ENCODE data around the gene ELF3.
"Not testable (repeated sequence)": the region's sequence is repeated elsewhere in the genome, so short reads cannot be mapped to it uniquely, and the experiment has no call there.

The ELF3 gene

DNA sequence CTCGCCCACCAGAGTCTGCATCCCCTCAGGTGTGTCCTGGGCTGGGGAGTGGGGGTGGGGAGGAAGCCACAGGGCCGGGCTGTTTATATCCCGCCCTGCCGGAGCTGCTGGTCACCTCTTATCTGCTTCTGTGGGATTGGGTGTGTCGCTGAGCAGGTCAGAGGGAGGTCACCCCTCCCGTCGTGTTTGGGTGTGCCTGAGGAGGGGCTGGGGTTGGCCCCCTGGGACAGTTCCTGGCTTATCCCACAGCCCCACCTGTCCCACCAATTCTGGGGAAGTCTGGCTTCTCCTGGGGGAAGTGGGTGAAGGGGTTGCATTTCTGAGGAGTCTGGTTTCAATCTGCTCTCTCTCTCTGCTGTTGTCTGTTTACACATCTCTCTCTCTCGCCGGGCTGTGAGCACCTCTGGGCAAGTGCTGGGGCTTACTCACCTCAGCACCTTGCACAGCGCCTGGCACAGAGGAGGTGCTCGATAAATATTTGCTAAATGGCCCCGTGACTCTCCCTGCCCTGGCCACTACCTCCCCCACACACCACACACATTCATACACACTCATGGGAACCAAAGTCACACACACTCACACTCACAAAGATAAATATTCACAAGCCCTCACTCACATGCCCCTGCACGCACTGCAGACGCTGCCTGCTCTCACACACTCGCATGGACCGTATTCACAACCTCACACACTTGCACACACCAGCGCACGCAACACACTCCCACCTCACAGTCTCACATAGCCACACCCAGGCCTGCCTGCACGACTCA is 8.3 kb downstream of the ELF3 start:
- TF ChIP-seq, protein P1, sequence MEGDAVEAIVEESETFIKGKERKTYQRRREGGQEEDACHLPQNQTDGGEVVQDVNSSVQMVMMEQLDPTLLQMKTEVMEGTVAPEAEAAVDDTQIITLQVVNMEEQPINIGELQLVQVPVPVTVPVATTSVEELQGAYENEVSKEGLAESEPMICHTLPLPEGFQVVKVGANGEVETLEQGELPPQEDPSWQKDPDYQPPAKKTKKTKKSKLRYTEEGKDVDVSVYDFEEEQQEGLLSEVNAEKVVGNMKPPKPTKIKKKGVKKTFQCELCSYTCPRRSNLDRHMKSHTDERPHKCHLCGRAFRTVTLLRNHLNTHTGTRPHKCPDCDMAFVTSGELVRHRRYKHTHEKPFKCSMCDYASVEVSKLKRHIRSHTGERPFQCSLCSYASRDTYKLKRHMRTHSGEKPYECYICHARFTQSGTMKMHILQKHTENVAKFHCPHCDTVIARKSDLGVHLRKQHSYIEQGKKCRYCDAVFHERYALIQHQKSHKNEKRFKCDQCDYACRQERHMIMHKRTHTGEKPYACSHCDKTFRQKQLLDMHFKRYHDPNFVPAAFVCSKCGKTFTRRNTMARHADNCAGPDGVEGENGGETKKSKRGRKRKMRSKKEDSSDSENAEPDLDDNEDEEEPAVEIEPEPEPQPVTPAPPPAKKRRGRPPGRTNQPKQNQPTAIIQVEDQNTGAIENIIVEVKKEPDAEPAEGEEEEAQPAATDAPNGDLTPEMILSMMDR (conservative IDR thresholded peaks at IDR 0.05; ENCODE audit: control insufficient read depth, insufficient read depth, low read depth, low read length): no peak
- no peak for DNase-seq (ENCODE audit: low read depth)
- H3K4me3 ChIP-seq (ENCODE audit: control insufficient read depth, low read depth, low read length): no peak overlapping the region

DNA sequence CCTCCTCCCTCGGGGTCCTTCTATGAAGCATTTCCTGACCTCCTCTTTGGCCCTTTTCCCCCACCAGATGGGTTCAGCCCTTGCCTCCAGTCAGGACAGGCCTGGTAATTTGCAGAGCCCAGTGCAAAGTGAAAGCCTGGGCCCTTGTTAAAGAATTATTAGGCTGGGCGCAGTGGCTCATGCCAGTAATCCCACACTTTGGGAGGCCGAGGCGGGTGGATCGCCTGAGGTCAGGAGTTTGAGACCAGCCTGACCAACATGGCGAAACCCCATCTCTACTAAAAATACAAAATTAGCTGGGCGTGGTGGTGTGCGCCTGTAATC is 8.8 kb downstream of the ELF3 start:
- not testable (repeated sequence) for H3K4me3 ChIP-seq (ENCODE audit: control insufficient read depth, low read depth, low read length); DNase-seq (ENCODE audit: low read depth)

DNA sequence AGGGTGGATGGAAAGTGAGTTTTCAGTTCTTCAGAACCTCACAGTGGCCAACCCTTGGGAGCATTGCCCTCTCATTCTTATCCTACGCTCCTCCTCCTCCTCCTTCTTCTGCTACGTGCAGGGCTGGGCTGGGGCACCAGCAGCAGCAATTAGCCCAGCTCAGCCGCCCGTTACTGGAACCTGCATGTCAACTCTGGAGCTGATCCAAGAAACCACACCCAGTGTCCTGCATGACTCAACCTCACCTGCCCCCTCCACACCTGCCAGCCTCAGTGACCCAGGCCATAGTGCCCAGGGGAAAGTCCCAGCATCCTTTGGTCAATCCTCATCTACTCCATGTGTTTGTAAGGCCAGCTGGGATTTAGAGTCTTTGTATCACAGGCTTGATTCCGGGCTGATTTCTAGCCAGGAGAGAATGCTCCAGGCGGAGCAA is 12.6 kb downstream of the ELF3 start:
- no peak for DNase-seq (ENCODE audit: low read depth)
- no peak overlapping the region for H3K4me3 ChIP-seq (ENCODE audit: control insufficient read depth, low read depth, low read length)
- TF ChIP-seq, protein P1 (conservative IDR thresholded peaks at IDR 0.05; ENCODE audit: control insufficient read depth, insufficient read depth, low read depth, low read length): no peak

DNA sequence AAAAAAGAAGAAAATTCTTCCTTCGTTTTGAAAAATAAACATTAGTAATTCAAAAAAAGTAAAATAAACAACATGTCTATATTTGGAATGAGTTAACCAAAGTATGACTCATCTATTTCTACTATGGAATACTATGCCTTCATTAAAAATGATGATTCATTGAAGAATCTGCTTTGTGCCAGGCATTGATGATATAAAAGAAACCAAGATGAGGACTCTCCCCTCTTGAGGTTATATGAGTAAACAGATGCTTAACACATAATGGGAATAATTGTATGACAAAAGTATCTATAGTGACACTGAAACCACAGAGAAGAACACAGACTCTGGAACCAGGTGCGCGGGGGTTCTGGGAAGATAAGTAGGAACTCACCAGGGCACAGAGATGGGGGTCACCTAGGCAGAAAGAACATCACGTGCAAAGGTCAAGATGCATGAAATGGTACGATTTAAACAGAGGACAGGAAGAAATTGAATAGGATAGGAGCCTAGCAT is 18.8 kb downstream of the ELF3 start:
- DNase-seq (ENCODE audit: low read depth): peak; percentile 89
- H3K4me3 ChIP-seq (ENCODE audit: control insufficient read depth, low read depth, low read length): no peak overlapping the region
- TF ChIP-seq, protein P1 (conservative IDR thresholded peaks at IDR 0.05; ENCODE audit: control insufficient read depth, insufficient read depth, low read depth, low read length): no peak

DNA sequence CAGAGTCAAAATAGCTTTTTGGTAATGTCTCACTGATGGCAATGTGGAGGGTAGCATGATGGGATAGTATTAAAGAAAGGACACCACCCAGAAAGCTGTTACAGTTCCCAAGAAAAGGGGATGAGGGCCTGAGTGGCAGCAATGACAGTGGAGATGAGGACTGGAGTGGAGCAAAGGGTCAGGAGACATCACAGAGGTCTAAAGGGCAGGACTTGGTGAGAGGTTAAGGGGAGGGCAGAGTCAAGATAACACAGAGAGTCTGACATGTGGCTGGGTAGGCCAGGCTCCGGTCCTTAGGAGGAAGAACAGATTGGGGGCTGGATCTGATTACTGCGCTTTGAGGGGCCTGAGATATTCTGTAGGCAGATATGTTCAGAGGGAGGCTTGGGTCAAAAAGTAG is 19.3 kb downstream of the ELF3 start:
- TF ChIP-seq, protein P1 (conservative IDR thresholded peaks at IDR 0.05; ENCODE audit: control insufficient read depth, insufficient read depth, low read depth, low read length): no peak
- H3K4me3 ChIP-seq (ENCODE audit: control insufficient read depth, low read depth, low read length): no peak overlapping the region
- no peak for DNase-seq (ENCODE audit: low read depth)

DNA sequence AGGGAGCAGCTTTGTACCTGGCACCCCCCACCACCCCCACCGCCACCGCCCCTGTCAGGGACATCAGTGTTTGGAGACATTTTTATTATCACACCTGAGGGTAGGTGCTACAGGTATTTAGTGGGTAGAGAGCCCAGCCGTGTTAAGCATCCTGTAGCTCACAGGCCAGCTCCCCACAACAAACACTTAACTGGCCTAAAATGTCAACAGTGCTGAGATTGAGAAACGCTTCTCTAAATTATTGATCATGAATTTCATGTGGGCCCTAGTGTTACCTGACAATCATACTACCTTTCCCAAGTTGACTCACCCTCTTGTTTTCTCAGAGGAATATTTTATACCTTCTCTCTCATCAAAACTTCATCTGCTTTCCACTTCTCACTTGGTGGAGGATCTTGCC is 21.4 kb downstream of the ELF3 start:
- TF ChIP-seq, protein P1 (conservative IDR thresholded peaks at IDR 0.05; ENCODE audit: control insufficient read depth, insufficient read depth, low read depth, low read length): no peak
- DNase-seq (ENCODE audit: low read depth): no peak
- no peak overlapping the region for H3K4me3 ChIP-seq (ENCODE audit: control insufficient read depth, low read depth, low read length)

DNA sequence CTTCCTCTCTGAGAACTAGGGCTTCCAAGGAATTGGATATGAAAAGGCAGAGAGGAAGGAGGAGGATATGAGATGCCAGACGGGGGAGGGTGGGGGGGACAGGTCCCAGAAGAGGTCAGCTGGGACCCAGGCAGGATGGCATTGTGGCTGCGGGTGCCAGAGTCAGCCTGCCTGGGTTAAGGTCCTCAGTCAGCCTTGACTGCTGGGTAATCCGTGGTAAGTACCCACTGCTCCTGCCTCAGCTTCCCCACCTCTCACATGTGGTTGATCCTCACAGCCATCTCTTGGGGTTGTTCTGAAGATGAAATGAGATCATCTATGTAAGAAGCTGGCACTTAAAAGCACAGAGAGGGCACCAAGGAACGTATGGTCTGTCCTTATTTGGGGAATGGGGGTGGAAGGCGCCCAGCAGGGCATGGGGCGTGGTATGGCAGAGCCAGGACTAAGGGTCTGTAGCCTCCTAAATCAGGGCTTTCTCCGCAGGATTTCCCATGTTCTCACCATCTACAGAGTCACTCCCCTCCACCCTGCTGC is 23.8 kb downstream of the ELF3 start:
- TF ChIP-seq, protein P1 (conservative IDR thresholded peaks at IDR 0.05; ENCODE audit: control insufficient read depth, insufficient read depth, low read depth, low read length): no peak
- H3K4me3 ChIP-seq (ENCODE audit: control insufficient read depth, low read depth, low read length): no peak overlapping the region
- no peak for DNase-seq (ENCODE audit: low read depth)
